Epithelial cell of proximal tubule (primary cell): ENCODE measurements around the gene ZNF143. TPM values are rescaled to one million over a fixed set of nuclear protein-coding genes. Genes with fewer than 3 reads are reported as not detected.

Source experiments
- DNase-seq: peaks from one replicate; pipeline ENCODE4 v3.0.0-alpha.2; 2011; ENCODE audit warnings: low read depth
- H3K4me3 ChIP-seq: 2 replicates; pipeline ENCODE4 v1.5.1; 2011; ENCODE audit warnings: low read depth, mild to moderate bottlenecking, low read length
- CTCF ChIP-seq: conservative IDR thresholded peaks from 2 replicates; pipeline ENCODE4 v1.5.1; 2012; ENCODE audit warnings: low read depth, mild to moderate bottlenecking, low read length
- total RNA-seq: library from RNA; depleted of rRNA; stranded (reverse); fragments of >200 nt; gene quantifications from 2 replicates; pipeline ENCODE4 v1.2.3, GENCODE V29; 2015

The ZNF143 gene
- total RNA-seq, 1 donor from 2014 or later: 17.8 TPM

- no peak for DNase-seq
- no peak overlapping the region for H3K4me3 ChIP-seq
- no peak for TF ChIP-seq CTCF
Observed at GRCh38 chr11:9473408-9473807, 12.6 kb downstream of the ZNF143 start.

- H3K4me3 ChIP-seq: no peak overlapping the region
- no peak for DNase-seq
- TF ChIP-seq CTCF: no peak
Observed at GRCh38 chr11:9479899-9480298, 19.1 kb downstream of the ZNF143 start.

DNA sequence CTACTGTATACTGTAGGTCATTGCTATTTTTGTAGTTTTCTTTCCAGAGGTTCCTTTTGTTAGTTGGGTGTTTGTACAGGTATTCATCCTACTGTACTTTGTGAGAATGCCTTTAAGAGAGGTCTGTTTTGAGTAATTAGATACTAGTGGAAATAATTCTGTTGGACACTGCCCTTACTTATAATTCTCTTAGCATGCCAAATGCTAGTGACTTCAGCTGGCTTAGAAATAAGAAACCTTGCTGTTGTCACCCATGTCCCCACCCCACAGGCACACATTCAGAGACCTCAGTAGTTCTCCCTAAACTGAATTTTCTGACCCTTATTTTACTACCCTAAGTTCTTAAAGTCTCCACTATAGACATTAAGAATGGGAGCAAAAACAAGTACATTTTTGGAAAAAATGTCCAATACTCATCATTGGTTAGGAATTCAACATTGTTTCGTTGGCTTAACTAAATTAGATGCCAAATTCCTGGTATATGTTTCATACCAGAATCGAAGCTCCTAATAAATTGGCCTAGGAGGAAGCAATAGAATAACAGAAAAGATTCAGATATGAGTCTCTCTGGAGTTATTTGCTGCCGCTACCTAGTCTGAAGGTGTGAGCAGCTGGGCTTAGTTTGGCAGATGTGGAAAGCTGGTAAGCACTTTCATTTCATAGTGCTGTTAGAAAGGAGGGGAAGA lies 28.4 kb downstream of the ZNF143 start:
- H3K4me3 ChIP-seq: no peak overlapping the region
- TF ChIP-seq CTCF: no peak
- no peak for DNase-seq

DNA sequence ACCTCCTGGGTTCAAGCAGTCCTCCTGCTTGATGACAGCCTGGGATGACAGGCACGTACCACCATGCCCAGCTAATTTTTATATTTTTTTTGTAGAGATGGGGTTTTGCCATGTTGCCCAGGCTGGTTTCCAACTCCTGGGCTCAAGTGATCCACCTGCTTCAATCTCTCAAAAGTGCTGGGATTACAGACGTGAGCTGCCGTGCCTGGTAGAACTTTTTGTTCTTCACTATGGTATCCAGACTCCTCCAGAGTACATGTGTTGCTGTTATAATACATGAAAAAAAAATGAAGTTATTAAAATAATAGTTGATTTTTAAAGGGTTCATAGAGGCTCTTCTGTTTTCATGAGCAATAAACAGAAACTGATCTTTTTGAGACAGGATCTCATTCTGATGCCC lies 29.6 kb downstream of the ZNF143 start:
- no peak for TF ChIP-seq CTCF
- no peak overlapping the region for H3K4me3 ChIP-seq
- DNase-seq: no peak

- no peak for DNase-seq
- TF ChIP-seq CTCF: no peak
- no peak overlapping the region for H3K4me3 ChIP-seq
Observed at GRCh38 chr11:9493492-9493891, 32.7 kb downstream of the ZNF143 start.

DNA sequence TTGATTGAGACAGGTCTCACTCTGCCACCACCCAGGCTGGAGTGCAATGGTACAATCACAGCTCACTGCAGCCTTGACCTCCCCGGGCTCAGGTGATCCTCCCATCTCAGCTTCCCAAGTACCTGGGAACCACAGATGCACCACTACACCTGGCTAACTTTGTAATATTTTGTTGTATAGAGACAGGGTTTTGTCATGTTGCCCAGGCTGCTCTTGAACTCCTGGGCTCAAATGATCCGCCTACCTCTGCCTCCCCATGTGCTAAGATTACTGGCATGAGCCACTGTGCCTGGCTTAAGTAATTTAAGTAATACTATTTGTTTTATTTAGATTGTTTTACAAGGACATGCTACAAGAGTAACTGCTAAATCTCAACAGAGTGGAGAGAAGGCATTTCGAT lies 33.5 kb downstream of the ZNF143 start:
- no peak for DNase-seq
- no peak overlapping the region for H3K4me3 ChIP-seq
- no peak for TF ChIP-seq CTCF

DNA sequence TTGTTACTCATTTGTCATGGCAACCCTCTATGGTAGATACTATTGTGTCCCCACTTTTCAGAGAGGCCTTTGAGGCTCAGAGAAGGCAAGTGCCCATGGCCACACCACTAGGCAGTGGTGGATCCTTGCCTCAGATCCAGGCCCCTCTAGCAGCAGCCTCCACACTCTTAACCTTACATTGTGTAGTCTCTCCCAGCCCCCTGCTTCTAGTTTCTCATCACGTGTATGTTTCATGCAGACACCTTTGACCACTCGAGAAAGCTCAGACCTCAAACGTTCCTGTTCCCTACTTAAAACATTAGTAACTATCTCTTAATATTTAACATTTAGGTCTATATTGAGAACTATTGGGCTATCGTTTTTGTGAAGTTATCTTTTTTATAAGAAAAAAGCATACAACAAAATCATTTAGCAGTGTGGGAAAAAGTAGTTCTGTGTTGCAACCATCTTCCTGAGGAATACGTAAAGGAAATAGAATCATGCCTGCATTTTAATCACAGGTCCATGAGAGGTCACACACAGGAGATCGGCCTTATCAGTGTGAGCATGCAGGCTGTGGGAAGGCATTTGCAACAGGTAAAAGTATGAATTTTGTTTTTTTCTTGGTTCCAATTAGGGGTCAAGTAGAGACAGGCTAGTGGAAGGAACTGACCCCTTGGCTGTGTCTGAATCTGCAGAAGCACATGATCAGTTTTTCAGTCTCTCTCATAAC lies 35.1 kb downstream of the ZNF143 start:
- TF ChIP-seq CTCF: no peak
- no peak for DNase-seq
- H3K4me3 ChIP-seq: no peak overlapping the region
